ENCODE data around the gene TMPRSS2. TPM values are rescaled to one million over a fixed set of nuclear protein-coding genes. Genes with fewer than 3 reads are reported as not detected.

Gene TMPRSS2
- total RNA-seq, 1 donor from 2014 or later = 154 TPM

DNA sequence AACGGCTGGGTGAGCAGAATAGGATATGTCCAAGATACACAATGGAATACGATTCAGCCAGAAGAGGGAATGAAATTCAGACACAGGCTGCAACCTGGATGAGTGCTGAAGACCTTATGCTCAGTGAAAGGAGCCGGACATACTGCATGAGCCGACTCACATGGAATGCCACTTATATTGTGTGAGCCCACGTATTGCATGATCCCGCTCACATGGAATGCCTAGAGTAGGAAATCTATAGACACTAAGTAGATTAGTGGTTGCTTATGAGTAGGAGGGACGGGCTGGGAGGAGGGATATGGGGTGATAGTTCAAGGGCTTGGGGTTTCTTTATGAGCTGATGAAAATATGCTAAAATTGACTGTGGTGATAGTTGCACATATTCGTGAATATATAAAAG lies 26.8 kb downstream of the TMPRSS2 start:
- no peak for DNase-seq (ENCODE audit: low spot score)

DNA sequence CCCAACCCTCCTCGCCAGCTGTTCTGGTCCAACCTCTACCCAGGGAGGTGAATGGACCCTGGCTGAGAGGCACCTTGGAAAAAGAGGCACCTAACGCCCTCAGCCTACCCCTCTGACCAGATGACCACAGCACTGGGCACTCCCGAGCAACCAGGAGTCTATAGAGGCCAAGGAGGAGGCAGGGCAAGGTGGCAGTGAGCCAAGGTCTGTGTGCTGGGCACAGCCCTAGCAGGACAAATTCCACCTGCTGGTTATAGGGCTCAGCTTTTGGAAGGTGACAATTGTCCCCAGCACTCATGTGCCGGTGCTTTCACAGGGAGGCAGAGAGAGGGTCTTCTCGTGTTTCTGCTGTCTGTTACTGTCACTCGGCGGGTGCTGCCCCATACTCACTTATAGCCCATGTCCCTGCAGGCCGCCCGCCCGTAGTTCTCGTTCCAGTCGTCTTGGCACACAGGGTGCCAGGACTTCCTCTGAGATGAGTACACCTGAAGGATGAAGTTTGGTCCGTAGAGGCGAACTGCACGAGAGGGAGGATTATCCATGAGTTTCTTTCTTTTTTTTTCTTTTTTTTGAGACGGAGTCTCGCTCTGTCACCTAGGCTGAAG lies 27.8 kb downstream of the TMPRSS2 start:
- no peak for DNase-seq (ENCODE audit: low spot score)

DNA sequence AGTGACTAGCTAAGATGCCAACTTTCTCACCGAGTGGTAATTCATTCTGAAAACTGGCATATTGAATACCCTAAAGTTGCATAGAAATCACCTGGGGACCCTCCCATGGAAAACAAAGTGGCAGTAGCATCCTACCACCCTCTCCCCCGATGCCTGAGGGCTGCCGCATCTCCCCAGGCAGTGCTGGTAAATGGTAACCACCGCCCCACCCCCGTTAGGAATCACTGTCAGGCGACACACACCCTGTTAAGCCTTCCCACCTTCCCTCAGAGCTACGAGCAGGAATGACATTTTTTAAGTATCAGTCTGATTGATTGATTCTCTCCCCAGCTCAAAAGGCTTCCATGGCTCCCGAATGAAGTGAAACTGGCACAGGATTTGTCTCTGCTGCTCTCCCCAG lies 28.3 kb downstream of the TMPRSS2 start:
- DNase-seq (ENCODE audit: low spot score) = no peak

- DNase-seq (ENCODE audit: low spot score) = no peak
Measured at GRCh38 chr21:41478319-41479177, 29.4 kb downstream of the TMPRSS2 start.

- no peak for DNase-seq (ENCODE audit: low spot score)
Measured at GRCh38 chr21:41477641-41478318, 30.2 kb downstream of the TMPRSS2 start.

- no peak for DNase-seq (ENCODE audit: low spot score)
Measured at GRCh38 chr21:41475714-41476420, 32.1 kb downstream of the TMPRSS2 start.

GRCh38 chr21:41472753-41473548 lies 35.0 kb downstream of the TMPRSS2 start:
- DNase-seq (ENCODE audit: low spot score) = no peak

- no peak for DNase-seq (ENCODE audit: low spot score)
Measured at GRCh38 chr21:41470054-41470453, 37.9 kb downstream of the TMPRSS2 start.

- DNase-seq (ENCODE audit: low spot score) = no peak
Measured at GRCh38 chr21:41466024-41466820, 41.7 kb downstream of the TMPRSS2 start.

- DNase-seq (ENCODE audit: low spot score) = no peak
Measured at GRCh38 chr21:41465176-41465781, 42.7 kb downstream of the TMPRSS2 start.

GRCh38 chr21:41460578-41461527 lies 47.1 kb downstream of the TMPRSS2 start:
- DNase-seq (ENCODE audit: low spot score) = peak; percentile 83

DNA sequence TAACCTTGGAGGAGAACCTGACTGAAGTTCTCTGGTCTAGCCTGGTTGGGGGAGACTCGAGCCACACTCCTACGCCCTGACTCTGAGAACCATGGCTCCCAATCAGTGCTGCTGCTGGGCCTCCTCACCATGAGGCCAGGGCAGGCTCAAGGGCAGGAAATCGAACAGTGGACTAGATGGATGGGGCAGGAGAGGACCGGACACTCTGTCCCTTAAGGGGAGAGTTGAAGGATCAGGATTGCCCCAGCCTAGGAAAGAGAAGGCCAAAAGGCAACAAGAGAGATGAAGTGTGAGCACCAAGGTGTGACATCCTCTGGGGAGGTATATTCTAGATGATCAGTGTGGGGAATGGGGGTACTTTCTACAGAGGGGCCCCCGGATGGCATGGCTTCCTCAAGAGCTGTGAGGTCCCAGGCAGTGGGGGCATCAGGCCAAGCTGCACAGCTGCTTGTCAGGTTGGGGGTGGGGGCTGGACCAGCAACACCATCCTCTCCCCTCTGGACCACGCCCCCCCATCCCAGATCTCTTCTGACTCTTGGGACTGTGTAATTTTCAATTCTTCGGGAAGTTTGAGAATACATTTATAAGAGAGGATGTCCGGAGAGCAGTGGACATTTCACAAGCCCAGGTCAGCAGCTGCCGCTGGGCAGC lies 47.9 kb downstream of the TMPRSS2 start:
- no peak for DNase-seq (ENCODE audit: low spot score)

- no peak for DNase-seq (ENCODE audit: low spot score)
Measured at GRCh38 chr21:41458559-41458958, 49.4 kb downstream of the TMPRSS2 start.

DNA sequence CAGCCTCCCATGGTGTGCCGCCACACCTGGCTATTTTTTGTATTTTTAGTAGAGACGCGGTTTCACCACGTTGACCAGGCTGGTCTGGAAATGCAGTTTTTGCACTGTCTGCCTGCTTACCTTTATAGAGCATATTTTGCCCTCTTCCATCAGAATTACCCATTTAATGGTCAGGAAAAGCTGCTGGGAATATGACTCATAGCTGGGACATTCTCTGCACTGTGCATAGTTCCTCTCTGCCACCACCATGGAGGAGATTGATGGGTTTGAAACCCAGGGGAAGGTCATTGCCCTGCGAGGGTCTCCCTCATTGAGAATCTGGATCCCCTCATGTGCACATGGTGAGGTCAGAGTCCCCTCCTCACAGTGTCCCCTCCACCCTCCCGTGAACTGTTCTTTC lies 49.8 kb downstream of the TMPRSS2 start:
- DNase-seq (ENCODE audit: low spot score) = no peak

- DNase-seq (ENCODE audit: low spot score) = no peak
Measured at GRCh38 chr21:41453761-41454160, 54.2 kb downstream of the TMPRSS2 start.

DNA sequence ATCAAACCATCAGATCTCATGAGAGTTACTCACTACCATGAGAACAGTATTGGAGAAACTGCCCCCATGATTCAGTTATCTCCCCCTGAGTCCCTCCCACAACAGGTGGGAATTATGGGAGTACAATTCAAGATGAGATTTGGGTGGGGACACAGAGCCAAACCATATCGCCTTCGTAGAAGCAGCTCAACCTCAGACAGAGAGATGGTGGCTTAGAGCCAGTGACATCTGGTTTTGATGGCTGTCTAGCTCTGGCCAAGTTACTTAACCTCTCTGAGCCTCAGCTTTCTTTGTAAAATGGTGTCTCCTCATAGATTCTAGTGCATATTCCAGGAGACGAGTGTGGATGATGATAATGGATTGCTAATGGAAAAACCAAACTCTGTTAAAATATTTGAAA lies 54.8 kb downstream of the TMPRSS2 start:
- no peak for DNase-seq (ENCODE audit: low spot score)

- DNase-seq (ENCODE audit: low spot score) = no peak
Measured at GRCh38 chr21:41451753-41452676, 55.9 kb downstream of the TMPRSS2 start.
